GM19193 (cell line): ENCODE data around the gene TMEM168.

ENCODE experiments used
- POLR2A ChIP-seq: IDR thresholded peaks from 4 replicates; pipeline ENCODE4 v1.6.1; 2011; ENCODE audit not compliant: insufficient read depth, insufficient read length; ENCODE audit errors: extremely low read depth

TMEM168 gene

DNA sequence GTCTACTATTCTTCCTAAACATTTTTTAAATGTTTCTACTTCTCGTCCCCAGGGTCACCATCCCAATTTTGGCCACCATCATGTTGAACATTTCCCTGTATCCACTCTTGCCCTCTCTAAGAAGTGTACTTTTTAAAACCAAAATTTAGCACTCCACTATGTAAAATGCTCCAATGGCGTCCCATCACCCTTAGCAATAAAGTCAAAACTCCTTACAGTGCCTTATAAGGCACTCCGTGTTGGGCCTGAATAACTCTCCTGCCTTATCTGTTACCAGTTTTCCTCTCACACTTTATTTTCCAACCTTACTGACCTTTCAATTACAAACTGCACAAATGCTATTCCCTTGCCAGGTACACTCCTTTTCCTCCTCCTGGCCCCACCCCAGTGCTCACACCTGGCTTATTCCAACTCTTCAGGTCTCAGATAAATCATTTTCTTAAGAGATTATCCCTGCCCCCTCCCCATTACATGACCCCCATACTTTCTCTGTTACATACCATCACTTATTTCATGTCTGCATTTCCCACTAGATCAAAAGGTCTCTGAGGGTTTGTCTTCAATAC is 1.3 kb downstream of the TMEM168 start:
- TF ChIP-seq POLR2A: no peak

DNA sequence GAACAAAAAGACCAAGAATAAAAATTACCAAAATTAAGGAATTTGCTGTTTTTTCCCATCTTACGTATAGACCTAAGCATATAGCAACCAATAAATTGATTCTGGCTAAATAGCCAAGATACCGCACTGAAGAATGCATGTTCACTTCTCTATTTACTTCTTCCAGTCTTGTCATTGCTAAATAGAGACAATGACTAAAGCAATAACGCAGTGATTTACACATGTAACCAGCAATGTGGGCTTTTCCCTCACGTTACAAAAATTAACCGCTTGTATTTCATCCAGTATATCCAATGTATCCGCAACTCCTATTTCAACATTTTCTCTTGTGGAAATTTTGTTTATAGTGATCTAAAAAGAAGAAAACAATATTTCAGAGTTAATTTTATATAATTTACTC is 5.6 kb downstream of the TMEM168 start:
- no peak for TF ChIP-seq POLR2A

DNA sequence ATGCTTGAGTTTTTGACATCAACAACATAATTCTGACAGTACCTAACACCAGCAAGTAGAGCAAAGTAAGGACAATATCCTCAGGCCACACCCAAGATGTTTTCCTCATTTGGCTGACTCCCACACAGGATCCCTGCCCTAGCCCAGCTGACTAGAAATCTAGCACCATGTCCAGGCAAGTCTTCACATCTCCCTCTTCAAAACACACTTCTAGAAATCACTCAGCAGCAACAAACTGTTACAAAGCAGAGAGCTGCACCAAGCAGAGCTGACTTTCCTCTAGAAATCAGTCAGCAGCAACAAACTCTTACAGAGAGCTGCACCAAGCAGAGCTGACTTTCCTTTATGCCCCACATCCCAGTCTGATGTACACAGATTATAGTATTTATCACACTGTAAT is 7.7 kb downstream of the TMEM168 start:
- no peak for TF ChIP-seq POLR2A

DNA sequence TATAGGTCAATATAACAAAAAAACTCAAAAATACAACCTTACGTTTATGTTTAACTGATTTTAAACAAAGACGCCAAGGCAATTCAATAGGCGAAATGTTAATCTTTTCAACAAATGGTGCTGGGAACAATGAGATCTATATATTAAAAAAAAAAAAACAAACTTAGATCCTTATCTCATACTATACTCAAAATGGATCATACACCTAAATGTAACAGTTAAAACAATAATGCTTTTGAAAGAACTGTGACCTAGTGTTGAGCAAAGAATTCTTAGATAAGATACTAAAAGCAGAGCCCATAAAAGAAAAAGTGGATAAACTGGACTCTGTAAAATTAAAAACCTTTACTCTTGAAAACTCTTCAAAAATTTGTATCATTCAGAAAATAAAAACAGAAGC is 8.6 kb downstream of the TMEM168 start:
- no peak for TF ChIP-seq POLR2A

DNA sequence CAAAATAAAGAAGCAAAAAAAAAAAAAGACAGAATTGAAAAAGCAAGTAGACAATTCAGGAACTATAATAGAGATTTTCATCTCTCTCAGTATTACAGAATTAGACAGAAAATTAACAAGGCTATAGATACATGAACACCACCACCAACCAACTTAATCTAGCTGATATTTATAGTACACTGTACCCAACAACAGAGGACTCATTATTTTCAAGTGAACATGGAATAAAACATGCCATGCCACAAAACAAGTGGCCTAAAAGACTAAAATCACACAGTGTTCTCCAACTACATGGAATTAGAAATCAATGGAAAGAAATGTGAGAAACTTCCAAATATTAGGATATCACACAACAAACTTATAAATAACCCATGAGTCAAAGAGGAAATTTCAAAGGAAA is 9.1 kb downstream of the TMEM168 start:
- no peak for TF ChIP-seq POLR2A

DNA sequence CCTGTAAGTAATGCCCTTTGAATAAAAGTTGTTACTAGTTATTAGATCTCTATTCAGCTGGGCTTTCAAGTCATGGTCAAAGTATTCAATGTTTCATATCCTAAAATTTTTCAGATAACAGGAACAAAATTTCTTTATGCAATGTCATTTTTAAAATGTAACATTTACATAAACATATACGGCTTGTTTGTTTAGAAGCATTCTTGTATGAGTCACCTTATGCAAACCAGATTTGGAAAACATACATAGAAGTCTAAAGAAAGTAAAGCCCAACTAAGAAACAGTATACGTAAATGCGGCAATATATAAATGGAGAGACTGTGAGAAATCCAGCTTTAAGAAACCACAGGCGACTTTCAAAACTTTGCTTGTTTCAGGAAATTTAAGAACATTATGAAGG is 10.5 kb downstream of the TMEM168 start:
- no peak for TF ChIP-seq POLR2A

DNA sequence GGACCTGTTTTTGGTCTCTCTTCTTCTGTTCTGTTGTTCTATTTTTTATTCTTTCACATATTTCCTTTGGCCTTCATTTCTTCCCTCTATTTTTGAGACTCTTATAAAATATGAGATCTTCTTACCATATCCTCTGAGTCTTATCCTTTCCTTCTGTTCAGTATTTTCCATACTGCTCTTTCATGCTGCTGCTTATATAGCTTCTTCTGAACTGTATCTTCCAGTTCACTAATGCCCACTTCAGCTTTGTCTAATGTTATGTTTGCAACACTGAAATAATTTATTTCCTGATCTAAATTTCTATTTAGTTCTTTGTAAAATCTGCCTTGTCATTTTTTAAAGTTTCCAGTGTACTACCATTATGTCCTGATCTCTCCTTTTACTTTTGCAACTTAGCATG is 12.8 kb downstream of the TMEM168 start:
- no peak for TF ChIP-seq POLR2A

DNA sequence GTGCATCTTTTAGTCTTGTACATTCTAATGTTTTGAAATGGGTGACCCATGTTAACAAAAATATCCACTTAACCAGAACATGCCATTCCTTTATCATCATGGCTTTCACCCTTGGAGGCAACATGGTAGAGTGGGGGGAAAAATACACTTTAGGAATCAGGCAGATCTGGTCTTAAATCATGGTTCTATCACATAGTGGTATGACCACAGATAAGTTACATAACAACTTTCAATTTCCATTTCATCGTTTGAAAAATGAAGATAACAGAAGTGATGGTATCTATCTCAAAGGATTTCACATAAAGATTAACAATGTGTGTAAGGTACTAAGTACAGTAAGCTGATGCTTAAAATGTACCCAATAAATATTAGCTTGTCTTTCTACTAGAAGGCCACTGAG is 19.0 kb downstream of the TMEM168 start:
- TF ChIP-seq POLR2A: no peak

DNA sequence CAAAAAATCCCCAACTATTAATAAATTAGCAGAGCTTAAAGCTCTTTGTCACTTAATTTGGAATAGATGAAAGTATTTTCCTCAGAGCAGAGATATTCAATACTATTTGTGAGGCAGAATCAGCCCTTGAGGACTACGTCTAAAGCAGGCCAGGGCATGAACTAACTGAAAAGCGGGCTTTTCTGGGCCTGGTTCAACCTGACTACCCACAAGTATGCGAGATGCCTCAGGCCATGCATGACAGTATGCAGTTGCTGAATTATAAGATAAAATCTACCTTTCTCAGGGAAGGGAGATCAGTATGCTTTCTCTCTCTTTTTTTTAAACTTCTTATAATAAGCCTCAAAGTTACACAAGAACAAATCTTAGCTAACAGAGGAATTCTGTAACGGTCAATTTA is 20.1 kb downstream of the TMEM168 start:
- TF ChIP-seq POLR2A: no peak

DNA sequence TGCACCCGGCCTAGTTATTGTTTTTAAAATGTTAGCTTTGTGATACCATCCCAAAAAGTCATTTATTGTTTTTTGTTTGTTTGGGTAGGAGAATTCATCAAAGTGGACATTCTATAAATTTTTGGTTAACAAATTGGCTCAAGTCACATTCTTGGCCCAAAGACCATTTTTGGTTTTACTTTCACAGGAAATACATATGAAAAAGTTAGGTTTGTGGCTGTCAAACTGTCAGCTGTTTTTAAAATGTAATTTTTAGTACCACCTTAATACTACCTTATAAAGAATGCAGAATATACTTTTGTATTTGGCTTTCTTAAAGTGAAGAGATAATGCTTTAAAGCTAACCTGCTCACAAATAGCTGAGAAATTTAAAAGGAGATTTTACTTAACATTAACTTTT is 25.1 kb downstream of the TMEM168 start:
- no peak for TF ChIP-seq POLR2A

DNA sequence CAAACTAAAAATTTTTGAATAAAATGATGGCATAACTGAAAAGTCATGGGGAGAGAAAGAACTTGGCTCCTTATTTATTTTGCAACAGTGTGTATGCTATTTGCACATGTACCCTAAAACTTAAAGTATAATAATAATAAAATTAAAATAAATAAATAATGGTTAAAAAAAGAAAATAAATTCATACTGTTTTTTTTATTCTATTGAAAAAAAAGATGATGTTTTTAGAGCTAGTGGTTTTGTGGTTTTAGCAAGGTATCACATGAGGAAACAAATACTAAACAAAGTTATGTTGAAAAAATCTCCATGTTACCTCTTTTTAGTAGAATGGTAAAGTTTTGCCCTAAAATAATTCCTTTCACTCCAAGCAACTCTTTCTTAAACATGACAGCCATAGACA is 26.2 kb downstream of the TMEM168 start:
- TF ChIP-seq POLR2A: no peak

DNA sequence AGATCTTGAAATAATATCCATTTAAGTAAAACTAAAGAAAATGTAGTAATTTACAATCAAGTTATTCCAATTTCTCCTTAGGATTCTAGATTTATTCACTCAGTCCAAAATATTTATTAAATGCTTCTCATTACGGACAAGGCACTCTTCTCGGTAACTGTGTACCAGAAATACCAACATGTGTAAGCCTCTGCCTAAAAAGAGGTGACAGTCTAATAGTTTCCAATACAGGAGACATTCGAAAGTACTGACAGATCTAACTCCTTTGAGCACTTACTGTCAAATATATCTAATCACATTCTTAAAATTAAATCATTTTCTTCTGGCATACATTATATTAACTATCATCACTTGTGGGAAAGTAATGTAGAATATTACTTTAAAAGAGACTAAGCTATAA is 26.9 kb downstream of the TMEM168 start:
- TF ChIP-seq POLR2A: no peak

DNA sequence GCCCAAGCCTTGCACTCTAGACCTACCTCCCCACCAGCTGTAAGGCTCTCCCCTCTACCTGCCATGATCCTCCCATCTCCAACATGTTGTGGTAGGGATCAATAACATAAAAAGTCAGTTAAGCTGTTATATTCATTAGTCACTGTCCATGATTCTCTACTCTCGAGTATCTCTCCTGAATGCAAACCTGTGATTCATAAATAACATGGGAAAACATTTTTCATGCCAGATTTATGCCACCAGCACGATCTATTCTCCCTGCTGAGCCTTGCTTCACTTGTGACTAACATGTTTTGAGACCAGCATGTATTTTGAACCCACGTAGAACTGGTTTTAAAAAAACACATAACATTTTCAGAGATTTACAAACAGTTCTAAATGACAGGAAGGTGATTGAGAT is 30.3 kb downstream of the TMEM168 start:
- no peak for TF ChIP-seq POLR2A

DNA sequence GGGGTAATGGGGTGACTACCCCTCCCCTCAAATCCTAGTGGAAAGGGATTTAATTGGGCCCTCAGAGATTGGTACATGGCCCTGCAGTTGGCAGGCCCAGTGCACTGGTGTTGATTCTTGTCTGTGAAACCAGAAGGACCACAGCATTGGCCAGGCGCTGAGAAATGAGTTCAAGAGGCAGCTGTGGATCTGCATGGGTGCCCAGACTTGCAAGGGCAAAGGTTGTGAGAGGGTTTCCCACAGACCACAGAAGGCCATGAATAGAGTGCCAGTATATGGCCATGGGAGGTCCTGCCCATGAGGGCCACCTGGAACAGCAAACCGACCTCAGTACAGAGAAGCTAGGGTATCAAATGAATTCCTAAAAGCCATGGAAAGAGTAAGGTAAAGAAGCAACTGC is 32.9 kb downstream of the TMEM168 start:
- no peak for TF ChIP-seq POLR2A

DNA sequence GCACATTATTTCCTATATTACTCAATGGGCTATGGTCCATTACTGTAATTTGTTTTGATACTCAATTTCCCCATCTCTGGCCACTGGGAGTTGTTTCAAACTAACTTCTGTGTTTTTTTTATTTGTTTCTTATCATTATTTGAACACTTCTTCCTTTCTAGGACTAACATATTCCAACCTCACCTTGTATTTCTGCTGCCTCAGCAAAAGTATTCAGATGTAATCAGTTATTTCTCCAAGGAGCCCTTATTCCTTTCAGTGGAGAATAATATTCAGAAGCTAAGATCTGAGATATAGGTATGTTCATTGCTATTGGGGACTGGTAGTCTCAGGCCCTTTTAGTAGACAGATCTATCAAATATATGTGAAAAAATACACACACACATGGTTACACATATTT is 36.9 kb downstream of the TMEM168 start:
- TF ChIP-seq POLR2A: no peak

DNA sequence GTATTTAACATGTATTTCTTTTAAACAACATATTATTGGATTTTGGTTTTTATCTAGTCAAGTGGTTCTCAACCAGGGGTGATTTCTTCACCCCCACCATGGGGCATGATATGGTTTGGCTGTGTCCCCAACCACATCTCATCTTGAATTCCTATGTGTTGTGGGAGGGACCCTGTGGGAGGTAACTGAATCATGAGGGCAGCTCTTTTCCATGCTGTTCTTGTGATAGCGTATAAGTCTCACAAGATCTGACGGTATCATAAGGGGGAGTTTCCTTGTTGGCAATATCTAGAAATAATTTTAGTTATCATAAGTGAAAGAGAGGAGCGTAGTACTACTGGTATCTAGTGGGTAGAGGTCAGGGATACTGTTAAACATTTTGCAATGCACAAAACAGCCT is 37.6 kb downstream of the TMEM168 start:
- no peak for TF ChIP-seq POLR2A

DNA sequence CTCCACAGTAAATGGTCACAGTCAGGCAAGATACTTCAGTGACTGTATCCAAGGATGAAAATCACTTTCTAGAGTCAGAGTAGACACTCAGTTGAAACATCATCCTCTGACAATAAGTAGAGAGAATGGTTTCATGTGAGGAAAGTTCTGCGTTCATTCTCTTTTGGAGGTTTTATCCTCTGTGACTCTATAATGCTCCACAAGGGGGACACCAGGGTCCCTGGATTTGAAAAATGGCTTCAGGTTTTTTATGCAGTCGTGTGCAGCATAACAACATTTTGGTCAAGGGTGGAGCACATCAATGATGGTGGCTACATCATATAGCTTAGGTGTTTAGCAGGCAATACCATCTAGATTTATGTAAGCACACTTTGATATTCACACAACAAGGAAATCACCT is 40.4 kb downstream of the TMEM168 start:
- TF ChIP-seq POLR2A: no peak
